Smooth muscle cell (in vitro differentiated cells): ENCODE data around the gene KRT78. TPM values are rescaled to one million over a fixed set of nuclear protein-coding genes. Genes with fewer than 3 reads are reported as not detected.

Source experiments
- DNase-seq: peaks from one replicate; lab custom pipeline; 2025; ENCODE audit not compliant: unreplicated experiment; lab: John Stamatoyannopoulos, UW
- H2AFZ ChIP-seq: fragments of 200-600 bp; sonication (generic); 2 replicates; pipeline ENCODE4 v1.6.0; 2016; ENCODE audit warnings: antibody characterized with exemption, low read depth, mild to moderate bottlenecking
- H3F3A ChIP-seq: fragments of 200-600 bp; sonication (generic); 2 replicates; pipeline ENCODE4 v1.6.0; 2017; ENCODE audit warnings: antibody characterized with exemption, low read depth
- H3K27ac ChIP-seq: fragments of 200-600 bp; sonication (generic); 2 replicates; pipeline ENCODE4 v1.5.1; 2016; ENCODE audit warnings: low read depth, mild to moderate bottlenecking
- H3K27me3 ChIP-seq: fragments of 200-600 bp; sonication (generic); 2 replicates; pipeline ENCODE4 v1.6.1; 2016; ENCODE audit warnings: low read depth, mild to moderate bottlenecking
- H3K36me3 ChIP-seq: fragments of 200-600 bp; sonication (generic); 2 replicates; pipeline ENCODE4 v1.5.1; 2016; ENCODE audit warnings: low read depth
- H3K4me1 ChIP-seq: fragments of 200-600 bp; sonication (generic); 2 replicates; pipeline ENCODE4 v1.5.1; 2016; ENCODE audit warnings: low read depth
- H3K4me2 ChIP-seq: fragments of 200-600 bp; sonication (generic); 2 replicates; pipeline ENCODE4 v1.6.0; 2016; ENCODE audit warnings: mild to moderate bottlenecking
- H3K4me3 ChIP-seq: fragments of 200-600 bp; sonication (generic); 2 replicates; pipeline ENCODE4 v1.5.1; 2016; ENCODE audit warnings: mild to moderate bottlenecking
- H3K79me2 ChIP-seq: fragments of 200-600 bp; sonication (generic); 2 replicates; pipeline ENCODE4 v1.6.0; 2016; ENCODE audit warnings: low read depth, mild to moderate bottlenecking
- H3K9ac ChIP-seq: fragments of 200-600 bp; sonication (generic); 2 replicates; pipeline ENCODE4 v1.6.0; 2016; ENCODE audit warnings: low read depth
- H3K9me3 ChIP-seq: fragments of 200-600 bp; sonication (generic); replicated peaks from 2 replicates; pipeline ENCODE4 v1.5.1; 2016; ENCODE audit warnings: low read depth
- H4K20me1 ChIP-seq: fragments of 200-600 bp; sonication (generic); 2 replicates; pipeline ENCODE4 v1.6.0; 2016; ENCODE audit warnings: low read depth
- CTCF ChIP-seq: fragments of 200-600 bp; sonication (generic); IDR thresholded peaks from 2 replicates; pipeline ENCODE4 v1.5.1; 2017; ENCODE audit warnings: borderline replicate concordance, mild to moderate bottlenecking, antibody characterized with exemption; ENCODE audit not compliant: insufficient read depth, poor library complexity, severe bottlenecking
- WGBS: methylation state at CpG from one replicate; pipeline ENCODE4 v1.1.7; 2016; ENCODE audit warnings: low lambda C conversion rate; 5-methylcytosine and 5-hydroxymethylcytosine counted together
- polyA plus RNA-seq: library from polyadenylated mRNA; unstranded; fragments of >200 nt; fragmentation: Nextera tagmentation; extraction: Ambion mirVana; gene quantifications from 2 replicates; pipeline ENCODE4 v1.2.1, GENCODE V29; 2016
- total RNA-seq: library from RNA; depleted of rRNA; stranded (reverse); fragments of >200 nt; gene quantifications from 2 replicates; pipeline ENCODE4 v1.2.3, GENCODE V29; 2014

Gene KRT78
- total and polyA plus RNA-seq, 2 experiments from 2014 or later = 1.6 to 2.7 TPM

- no peaks in the 10 kb centered on the region for H3K4me1 ChIP-seq
- H3K27ac ChIP-seq = no peak overlapping the region
- no peak overlapping the region for H2AFZ ChIP-seq
- H3K4me3 ChIP-seq = no peak overlapping the region
- no peaks in the 10 kb centered on the region for H3K36me3 ChIP-seq
- no peaks in the 10 kb centered on the region for H3K79me2 ChIP-seq
- TF ChIP-seq CTCF = no peak
- no peak for DNase-seq
- no peaks in the 10 kb centered on the region for H3K9me3 ChIP-seq
- no peak overlapping the region for H3K4me2 ChIP-seq
- no peaks in the 10 kb centered on the region for H4K20me1 ChIP-seq
- no peaks in the 10 kb centered on the region for H3K27me3 ChIP-seq
- H3K9ac ChIP-seq = no peak overlapping the region
- WGBS = 52% methylated on average over 5 of the region's 5 CpGs
- no peaks in the 10 kb centered on the region for H3F3A ChIP-seq
Measured at GRCh38 chr12:52794479-52795331, 54.1 kb downstream of the KRT78 start.

GRCh38 chr12:52792185-52793029, 56.4 kb downstream of the KRT78 start:
- no peak overlapping the region for H3K4me2 ChIP-seq
- WGBS = 86% methylated on average over 10 of the region's 10 CpGs
- TF ChIP-seq CTCF = no peak
- H3K9ac ChIP-seq = no peak overlapping the region
- no peak for DNase-seq
- H3K79me2 ChIP-seq = no peaks in the 10 kb centered on the region
- H3K4me1 ChIP-seq = no peaks in the 10 kb centered on the region
- H3K4me3 ChIP-seq = no peak overlapping the region
- no peaks in the 10 kb centered on the region for H3K27me3 ChIP-seq
- no peaks in the 10 kb centered on the region for H3K9me3 ChIP-seq
- H2AFZ ChIP-seq = no peak overlapping the region
- H4K20me1 ChIP-seq = no peaks in the 10 kb centered on the region
- H3F3A ChIP-seq = no peaks in the 10 kb centered on the region
- H3K27ac ChIP-seq = no peak overlapping the region
- H3K36me3 ChIP-seq = no peaks in the 10 kb centered on the region

- no peak for TF ChIP-seq CTCF
- no peak overlapping the region for H3K27ac ChIP-seq
- no peaks in the 10 kb centered on the region for H3F3A ChIP-seq
- no peak overlapping the region for H3K4me2 ChIP-seq
- H3K36me3 ChIP-seq = no peaks in the 10 kb centered on the region
- no peak overlapping the region for H2AFZ ChIP-seq
- H3K79me2 ChIP-seq = no peaks in the 10 kb centered on the region
- H3K9me3 ChIP-seq = no peaks in the 10 kb centered on the region
- H3K27me3 ChIP-seq = no peaks in the 10 kb centered on the region
- no peak for DNase-seq
- no peaks in the 10 kb centered on the region for H3K4me1 ChIP-seq
- H4K20me1 ChIP-seq = no peaks in the 10 kb centered on the region
- H3K4me3 ChIP-seq = no peak overlapping the region
- H3K9ac ChIP-seq = no peak overlapping the region
- 96% methylated on average over 12 of the region's 12 CpGs for WGBS
Measured at GRCh38 chr12:52791271-52792184, 57.3 kb downstream of the KRT78 start.
